Stomach smooth muscle (tissue), 2 donors: ENCODE data around the gene MINK1.
"Not testable (repeated sequence)": the region's sequence is repeated elsewhere in the genome, so short reads cannot be mapped to it uniquely, and the experiment has no call there.

Experiments used
- H3K27ac ChIP-seq: one replicate; pipeline ENCODE4 v1.7.0; 2013; ENCODE audit warnings: mild to moderate bottlenecking, low read length, inconsistent platforms
- H3K27me3 ChIP-seq, 2 donors: one replicate each; pipeline ENCODE4 v1.7.0; 2013; ENCODE audit warnings: low read length in 2 of 2; ENCODE audit not compliant: insufficient read depth in 2 of 2, control insufficient read depth in 1 of 2
- H3K36me3 ChIP-seq, 2 donors: one replicate each; pipeline ENCODE4 v1.7.0; 2013; ENCODE audit warnings: low read length in 2 of 2; ENCODE audit not compliant: control insufficient read depth in 2 of 2, insufficient read depth in 2 of 2
- H3K4me1 ChIP-seq: one replicate; pipeline ENCODE4 v1.7.0; 2013; ENCODE audit warnings: low read length; ENCODE audit not compliant: control insufficient read depth, insufficient read depth
- H3K4me3 ChIP-seq, 2 donors: one replicate each; pipeline ENCODE4 v1.7.0; 2013; ENCODE audit warnings: low read length in 2 of 2
- H3K9ac ChIP-seq, 2 donors: one replicate each; pipeline ENCODE4 v1.7.0; 2013; ENCODE audit warnings: low read length in 2 of 2, mild to moderate bottlenecking in 1 of 2
- H3K9me3 ChIP-seq, 2 donors: one replicate each; pipeline ENCODE4 v1.7.0; 2013; ENCODE audit warnings: low read length in 2 of 2; ENCODE audit not compliant: control insufficient read depth in 2 of 2
- donor health status: healthy.
- donor health status: Pancreatic carcinoma.

MINK1 gene

GRCh38 chr17:4900231-4901107, 67.3 kb downstream of the MINK1 start:
- Histone ChIP-seq H3K9ac (no peak overlapping the region), H3K27ac (no peak overlapping the region), H3K36me3 (peaks cover 10 to 17% of the 10 kb centered on the region in 2 donors), H3K9me3 (no peaks in the 10 kb centered on the region), H3K27me3 (peaks cover 33 to 41% of the 10 kb centered on the region in 2 donors), H3K4me3 (peak overlapping the region in 1 of 2 donors; percentile 70), H3K4me1 (peaks cover 28% of the 10 kb centered on the region)

GRCh38 chr17:4901108-4901647, 68.0 kb downstream of the MINK1 start:
- peaks cover 28% of the 10 kb centered on the region for H3K4me1 ChIP-seq
- H3K36me3 ChIP-seq = peaks cover 7 to 10% of the 10 kb centered on the region in 2 donors
- H3K4me3 ChIP-seq = no peak overlapping the region
- H3K9ac ChIP-seq = no peak overlapping the region
- H3K9me3 ChIP-seq = no peaks in the 10 kb centered on the region
- H3K27me3 ChIP-seq = peaks cover 35 to 41% of the 10 kb centered on the region in 2 donors
- no peak overlapping the region for H3K27ac ChIP-seq

GRCh38 chr17:4901648-4902344, 68.7 kb downstream of the MINK1 start:
- H3K4me3 ChIP-seq = no peak overlapping the region
- H3K9ac ChIP-seq = no peak overlapping the region
- no peak overlapping the region for H3K27ac ChIP-seq
- peaks cover 2 to 4% of the 10 kb centered on the region in 2 donors for H3K36me3 ChIP-seq
- peaks cover 35 to 41% of the 10 kb centered on the region in 2 donors for H3K27me3 ChIP-seq
- H3K4me1 ChIP-seq = peaks cover 28% of the 10 kb centered on the region
- no peaks in the 10 kb centered on the region for H3K9me3 ChIP-seq

- H3K4me1 ChIP-seq = peaks cover 28% of the 10 kb centered on the region
- no peaks in the 10 kb centered on the region for H3K9me3 ChIP-seq
- peaks cover 35 to 41% of the 10 kb centered on the region in 2 donors for H3K27me3 ChIP-seq
- peaks cover 0 to under 1% of the 10 kb centered on the region in 2 donors for H3K36me3 ChIP-seq
- no peak overlapping the region for H3K4me3 ChIP-seq
- no peak overlapping the region for H3K27ac ChIP-seq
- H3K9ac ChIP-seq = no peak overlapping the region
These were observed 69.4 kb downstream of the MINK1 start for GRCh38 chr17:4902540-4902939.

GRCh38 chr17:4903051-4903818, 70.1 kb downstream of the MINK1 start, which contains the start of gene CHRNE:
CHRNE (minus strand) TSS chr17:4903098; CDS start chr17:4903063, 35 bp downstream.
- no peak within 1 kb of the TSS for H3K9ac ChIP-seq
- peaks cover 35 to 41% of the 10 kb centered on the region in 2 donors for H3K27me3 ChIP-seq
- no peaks in the 10 kb centered on the region for H3K9me3 ChIP-seq
- no peak within 1 kb of the TSS for H3K27ac ChIP-seq
- peaks cover 28% of the 10 kb centered on the region for H3K4me1 ChIP-seq
- H3K4me3 ChIP-seq = no peak within 1 kb of the TSS
- no peaks in the 10 kb centered on the region for H3K36me3 ChIP-seq

- not testable (repeated sequence) for H3K27ac ChIP-seq, H3K4me3 ChIP-seq, H3K36me3 ChIP-seq, H3K9me3 ChIP-seq, H3K4me1 ChIP-seq, H3K9ac ChIP-seq
- H3K27me3 ChIP-seq = peaks cover 10 to 14% of the 10 kb centered on the region in 2 donors
These were observed 73.5 kb downstream of the MINK1 start for GRCh38 chr17:4906642-4907041.

- Histone ChIP-seq H3K4me3 (no peak overlapping the region), H3K27ac (peak overlapping the region; percentile 18), H3K27me3 (peaks cover 5 to 12% of the 10 kb centered on the region in 2 donors), H3K4me1 (peaks cover 4% of the 10 kb centered on the region), H3K36me3 (no peaks in the 10 kb centered on the region), H3K9ac (no peak overlapping the region), H3K9me3 (no peaks in the 10 kb centered on the region)
These were observed 75.2 kb downstream of the MINK1 start for GRCh38 chr17:4908301-4908700.

- H3K27ac ChIP-seq = peak overlapping the region; percentile 18
- peaks cover 4 to 9% of the 10 kb centered on the region in 2 donors for H3K27me3 ChIP-seq
- H3K4me3 ChIP-seq = peak overlapping the region in 1 of 2 donors; percentile 3
- peaks cover 4% of the 10 kb centered on the region for H3K4me1 ChIP-seq
- peak overlapping the region; percentile 6 to 29 for H3K9ac ChIP-seq
- H3K9me3 ChIP-seq = no peaks in the 10 kb centered on the region
- H3K36me3 ChIP-seq = no peaks in the 10 kb centered on the region
These were observed 75.8 kb downstream of the MINK1 start for GRCh38 chr17:4908711-4909496.

- no peaks in the 10 kb centered on the region for H3K9me3 ChIP-seq
- no peaks in the 10 kb centered on the region for H3K4me1 ChIP-seq
- no peak overlapping the region for H3K27ac ChIP-seq
- no peaks in the 10 kb centered on the region for H3K36me3 ChIP-seq
- no peak overlapping the region for H3K4me3 ChIP-seq
- no peak overlapping the region for H3K9ac ChIP-seq
- no peaks in the 10 kb centered on the region for H3K27me3 ChIP-seq
These were observed 80.9 kb downstream of the MINK1 start for GRCh38 chr17:4913994-4914393.
